Measurements from ENCODE around the gene PPP1R3D. TPM values are rescaled to one million over a fixed set of nuclear protein-coding genes. Genes with fewer than 3 reads are reported as not detected.
"Not testable (repeated sequence)": the region's sequence is repeated elsewhere in the genome, so short reads cannot be mapped to it uniquely, and the experiment has no call there.

The PPP1R3D gene
- 8.2 TPM for total RNA-seq

GRCh38 chr20:59940129-59940955 is at the start of gene PPP1R3D, which contains the start of gene FAM217B:
TSS of gene PPP1R3D (minus strand) at chr20:59940305. CDS start at chr20:59939931, 374 bp downstream.
TSS of gene FAM217B (plus strand) at chr20:59940389. CDS start at chr20:59943944, 3,555 bp downstream.
- DNase-seq (ENCODE audit: low spot score) (peak; percentile 99), ATAC-seq (peak; percentile 96)
- intact Hi-C loops (cut with DNase I): no loop called here

GRCh38 chr20:59988141-59988540 is 48.0 kb upstream of the PPP1R3D start:
- ATAC-seq: no peak
- intact Hi-C loops (cut with DNase I): no loop called here
- no peak for DNase-seq (ENCODE audit: low spot score)

- DNase-seq (ENCODE audit: low spot score) (no peak), ATAC-seq (no peak)
- intact Hi-C loops (cut with DNase I): no loop called here
Observed at GRCh38 chr20:59987135-59987534, 47.0 kb upstream of the PPP1R3D start.

GRCh38 chr20:59985864-59986263 is 45.8 kb upstream of the PPP1R3D start:
- intact Hi-C loops (cut with DNase I): no loop called here
- no peak for DNase-seq (ENCODE audit: low spot score)
- no peak for ATAC-seq

- DNase-seq (ENCODE audit: low spot score): no peak
- intact Hi-C loops (cut with DNase I): no loop called here
- no peak for ATAC-seq
Observed at GRCh38 chr20:59985164-59985563, 45.1 kb upstream of the PPP1R3D start.

GRCh38 chr20:59984541-59984940 is 44.4 kb upstream of the PPP1R3D start:
- no peak for ATAC-seq
- intact Hi-C loops (cut with DNase I): no loop called here
- DNase-seq (ENCODE audit: low spot score): no peak

GRCh38 chr20:59983076-59983475 is 43.0 kb upstream of the PPP1R3D start:
- intact Hi-C loops (cut with DNase I): no loop called here
- ATAC-seq (no peak), DNase-seq (ENCODE audit: low spot score) (no peak)

GRCh38 chr20:59977086-59977485 is 37.0 kb upstream of the PPP1R3D start:
- intact Hi-C loops (cut with DNase I): no loop called here
- ATAC-seq (no peak), DNase-seq (ENCODE audit: low spot score) (no peak)

GRCh38 chr20:59976156-59976782 is 36.2 kb upstream of the PPP1R3D start:
- intact Hi-C loops (cut with DNase I): no loop called here
- ATAC-seq (no peak), DNase-seq (ENCODE audit: low spot score) (no peak)

- ATAC-seq (no peak), DNase-seq (ENCODE audit: low spot score) (no peak)
- intact Hi-C loops (cut with DNase I): no loop called here
Observed at GRCh38 chr20:59972037-59972801, 32.1 kb upstream of the PPP1R3D start.

- ATAC-seq (no peak), DNase-seq (ENCODE audit: low spot score) (no peak)
- intact Hi-C loops (cut with DNase I): no loop called here
Observed at GRCh38 chr20:59971428-59971827, 31.3 kb upstream of the PPP1R3D start.

GRCh38 chr20:59966428-59966827 is 26.3 kb upstream of the PPP1R3D start:
- DNase-seq (ENCODE audit: low spot score): no peak
- intact Hi-C loops (cut with DNase I): no loop called here
- ATAC-seq: no peak

GRCh38 chr20:59962155-59962554 is 22.1 kb upstream of the PPP1R3D start:
- intact Hi-C loops (cut with DNase I): no loop called here
- no peak for ATAC-seq
- DNase-seq (ENCODE audit: low spot score): no peak

GRCh38 chr20:59961423-59961822 is 21.3 kb upstream of the PPP1R3D start:
- intact Hi-C loops (cut with DNase I): no loop called here
- DNase-seq (ENCODE audit: low spot score) (no peak), ATAC-seq (no peak)

- ATAC-seq: no peak
- intact Hi-C loops (cut with DNase I): no loop called here
- no peak for DNase-seq (ENCODE audit: low spot score)
Observed at GRCh38 chr20:59958626-59959025, 18.5 kb upstream of the PPP1R3D start.

GRCh38 chr20:59958123-59958522 is 18.0 kb upstream of the PPP1R3D start, which contains the start of gene CDH26:
TSS of gene CDH26 (plus strand) at chr20:59958423. CDS start at chr20:59958727, 304 bp downstream.
- no peak for DNase-seq (ENCODE audit: low spot score)
- no peak for ATAC-seq
- intact Hi-C loops (cut with DNase I): no loop called here

- DNase-seq (ENCODE audit: low spot score); ATAC-seq; intact Hi-C loops (cut with DNase I): not testable (repeated sequence)
Observed at GRCh38 chr20:59957568-59957967, 17.5 kb upstream of the PPP1R3D start.

- ATAC-seq: peak; percentile 34
- DNase-seq (ENCODE audit: low spot score): no peak
Observed at GRCh38 chr20:59955131-59955796, 15.2 kb upstream of the PPP1R3D start.

GRCh38 chr20:59954718-59955117 is 14.6 kb upstream of the PPP1R3D start:
- intact Hi-C loops (cut with DNase I): no loop called here
- DNase-seq (ENCODE audit: low spot score): no peak
- ATAC-seq: no peak

More at GRCh38 chr20:59955131-59955796, 15.2 kb upstream of the PPP1R3D start:
- intact Hi-C loops (cut with DNase I): no loop called here

Data from sciatic nerve (tissue), 2 donors.